Activated T-cell treated with anti-CD3 and anti-CD28 coated beads for 1 hour (primary cell): Measurements from ENCODE around the gene SAE1.
"Not testable (repeated sequence)": the region's sequence is repeated elsewhere in the genome, so short reads cannot be mapped to it uniquely, and the experiment has no call there.

ENCODE experiments used
- DNase-seq: peaks from one replicate; pipeline ENCODE4 v3.0.0-alpha.2; 2020; ENCODE audit warnings: low read depth

The SAE1 gene

GRCh38 chr19:47130120-47130588 lies 481 bp upstream of the SAE1 start:
- no peak for DNase-seq

GRCh38 chr19:47132194-47132852 lies 1.7 kb downstream of the SAE1 start:
- no peak for DNase-seq

GRCh38 chr19:47133021-47133471 lies 2.4 kb downstream of the SAE1 start:
- DNase-seq: no peak

- DNase-seq: no peak
Measured at GRCh38 chr19:47134545-47134944, 3.9 kb downstream of the SAE1 start.

GRCh38 chr19:47135156-47135555 lies 4.5 kb downstream of the SAE1 start:
- no peak for DNase-seq

- DNase-seq: not testable (repeated sequence)
Measured at GRCh38 chr19:47141252-47141651, 10.6 kb downstream of the SAE1 start.

- DNase-seq: no peak
Measured at GRCh38 chr19:47141695-47142094, 11.1 kb downstream of the SAE1 start.

- no peak for DNase-seq
Measured at GRCh38 chr19:47142779-47143178, 12.1 kb downstream of the SAE1 start.

GRCh38 chr19:47143322-47144073 lies 12.9 kb downstream of the SAE1 start:
- no peak for DNase-seq

- DNase-seq: no peak
Measured at GRCh38 chr19:47144630-47145029, 14.0 kb downstream of the SAE1 start.

GRCh38 chr19:47145639-47146486 lies 15.2 kb downstream of the SAE1 start:
- no peak for DNase-seq

GRCh38 chr19:47146920-47147319 lies 16.3 kb downstream of the SAE1 start:
- DNase-seq: no peak

- DNase-seq: no peak
Measured at GRCh38 chr19:47151627-47152026, 21.0 kb downstream of the SAE1 start.

GRCh38 chr19:47152205-47152604 lies 21.6 kb downstream of the SAE1 start:
- no peak for DNase-seq

GRCh38 chr19:47152632-47153031 lies 22.0 kb downstream of the SAE1 start:
- DNase-seq: no peak

GRCh38 chr19:47153266-47153665 lies 22.6 kb downstream of the SAE1 start:
- no peak for DNase-seq

- DNase-seq: no peak
Measured at GRCh38 chr19:47155148-47155547, 24.5 kb downstream of the SAE1 start.

GRCh38 chr19:47156861-47157430 lies 26.3 kb downstream of the SAE1 start:
- no peak for DNase-seq

GRCh38 chr19:47157431-47158321 lies 27.0 kb downstream of the SAE1 start:
- peak; percentile 33 for DNase-seq

- DNase-seq: no peak
Measured at GRCh38 chr19:47158367-47158791, 27.7 kb downstream of the SAE1 start.

GRCh38 chr19:47158879-47159503 lies 28.4 kb downstream of the SAE1 start:
- peak; percentile 19 for DNase-seq
